Right atrium auricular region (tissue), 2 donors: ENCODE measurements around the gene SDR42E1. TPM values are rescaled to one million over a fixed set of nuclear protein-coding genes. Genes with fewer than 3 reads are reported as not detected.
"Not testable (repeated sequence)": the region's sequence is repeated elsewhere in the genome, so short reads cannot be mapped to it uniquely, and the experiment has no call there.

Experiments
- DNase-seq: peaks from one replicate; pipeline ENCODE4 v3.0.0-alpha.2; 2019; ENCODE audit warnings: low spot score
- H3K27ac ChIP-seq, 2 donors: fragments of 200-600 bp; sonication (generic); 1 replicate in 1 of 2; 2 replicates in 1 of 2; pipeline ENCODE4 v1.5.1; 2016 to 2019
- H3K27me3 ChIP-seq, 2 donors: fragments of 200-600 bp; sonication (generic); one replicate each; pipeline versions ENCODE4 v1.5.1 to v1.6.0; 2017 to 2019
- H3K36me3 ChIP-seq: fragments of 200-600 bp; sonication (generic); one replicate; pipeline ENCODE4 v1.5.1; 2016
- H3K4me1 ChIP-seq, 2 donors: fragments of 200-600 bp; sonication (generic); one replicate each; pipeline versions ENCODE4 v1.5.1 to v1.6.0; 2017 to 2019
- H3K4me3 ChIP-seq, 2 donors: fragments of 200-600 bp; sonication (generic); 1 replicate in 1 of 2; 2 replicates in 1 of 2; pipeline ENCODE4 v1.5.1; 2017 to 2019; ENCODE audit warnings: mild to moderate bottlenecking in 1 of 2, moderate library complexity in 1 of 2
- H3K9me3 ChIP-seq, 2 donors: fragments of 200-600 bp; sonication (generic); one replicate each; pipeline ENCODE4 v1.5.1; 2019
- CTCF ChIP-seq, 2 donors: fragments of 200-600 bp; sonication (generic); IDR thresholded peaks; one replicate each; pipeline ENCODE4 v1.5.1; 2019; ENCODE audit warnings: antibody characterized with exemption in 2 of 2
- total RNA-seq, 2 donors: library from RNA; depleted of rRNA; stranded (reverse); fragments of >200 nt; gene quantifications; one replicate each; pipeline ENCODE4 v1.1.0, GENCODE V29; 2016

SDR42E1 gene
- total RNA-seq, 2 donors from 2014 or later, result 0.11 to 0.90 TPM

GRCh38 chr16:81992859-81993258 lies 18.4 kb downstream of the SDR42E1 start:
- no peak for TF ChIP-seq CTCF (IDR thresholded peaks at IDR 0.05)
- Histone ChIP-seq H3K4me1 (peaks cover 0 to 8% of the 10 kb centered on the region in 2 donors), H3K27ac (no peak overlapping the region), H3K36me3 (no peaks in the 10 kb centered on the region), H3K4me3 (no peak overlapping the region), H3K9me3 (no peaks in the 10 kb centered on the region), H3K27me3 (no peaks in the 10 kb centered on the region)
- no peak for DNase-seq

- Histone ChIP-seq H3K27ac (no peak overlapping the region), H3K36me3 (no peaks in the 10 kb centered on the region), H3K4me1 (no peaks in the 10 kb centered on the region), H3K4me3 (no peak overlapping the region), H3K27me3 (no peaks in the 10 kb centered on the region), H3K9me3 (no peaks in the 10 kb centered on the region)
- TF ChIP-seq CTCF (IDR thresholded peaks at IDR 0.05), result no peak
- DNase-seq, result no peak
Measured at GRCh38 chr16:81987706-81988105, 23.6 kb downstream of the SDR42E1 start.

- TF ChIP-seq CTCF (IDR thresholded peaks at IDR 0.05), result no peak
- H3K4me1 ChIP-seq, result no peaks in the 10 kb centered on the region
- no peaks in the 10 kb centered on the region for H3K36me3 ChIP-seq
- no peak overlapping the region for H3K27ac ChIP-seq
- H3K4me3 ChIP-seq, result no peak overlapping the region
- H3K9me3 ChIP-seq, result no peaks in the 10 kb centered on the region
- DNase-seq, result no peak
- no peaks in the 10 kb centered on the region for H3K27me3 ChIP-seq
Measured at GRCh38 chr16:81987121-81987520, 24.1 kb downstream of the SDR42E1 start.

- DNase-seq, H3K4me1 ChIP-seq, H3K27ac ChIP-seq, H3K36me3 ChIP-seq, H3K27me3 ChIP-seq, H3K4me3 ChIP-seq: not testable (repeated sequence)
- H3K9me3 ChIP-seq, result peaks cover 0 to 16% of the 10 kb centered on the region in 2 donors
Measured at GRCh38 chr16:81977335-81977942, 33.8 kb downstream of the SDR42E1 start.

GRCh38 chr16:81975637-81976036 lies 35.6 kb downstream of the SDR42E1 start:
- no peaks in the 10 kb centered on the region for H3K36me3 ChIP-seq
- no peak overlapping the region for H3K4me3 ChIP-seq
- no peak for DNase-seq
- TF ChIP-seq CTCF (IDR thresholded peaks at IDR 0.05), result no peak
- peaks cover 0 to 33% of the 10 kb centered on the region in 2 donors for H3K9me3 ChIP-seq
- H3K27me3 ChIP-seq, result no peaks in the 10 kb centered on the region
- H3K4me1 ChIP-seq, result no peaks in the 10 kb centered on the region
- H3K27ac ChIP-seq, result no peak overlapping the region

GRCh38 chr16:81973737-81974136 lies 37.5 kb downstream of the SDR42E1 start:
- Histone ChIP-seq H3K4me1 (no peaks in the 10 kb centered on the region), H3K4me3 (no peak overlapping the region), H3K27me3 (no peaks in the 10 kb centered on the region), H3K36me3 (no peaks in the 10 kb centered on the region), H3K9me3 (peaks cover 0 to 36% of the 10 kb centered on the region in 2 donors), H3K27ac (no peak overlapping the region)
- no peak for DNase-seq
- TF ChIP-seq CTCF (IDR thresholded peaks at IDR 0.05), result no peak
